HL-60/S4 treated with phorbol 12-myristate 13-acetate at 8.2 ng/mL for 4 days and 3 days (cell line): ENCODE data around the gene RPS6KA1.
"Not testable (repeated sequence)": the region's sequence is repeated elsewhere in the genome, so short reads cannot be mapped to it uniquely, and the experiment has no call there.

Experiments used
- in situ Hi-C: fragments of 300-500 bp; cut with MboI; formaldehyde crosslinking; loops from 2 replicates; pipeline ENCODE4 v1.15.0; 2022; ENCODE audit warnings: low sequenced_read_pairs

Gene RPS6KA1

GRCh38 chr1:26552720-26553119 is 23.2 kb downstream of the RPS6KA1 start:
- in situ Hi-C loops, result no loop called here

- in situ Hi-C loops, result no loop called here
These were observed 24.6 kb downstream of the RPS6KA1 start for GRCh38 chr1:26553942-26554682.

- in situ Hi-C loops, result no loop called here
These were observed 25.2 kb downstream of the RPS6KA1 start for GRCh38 chr1:26554781-26555180.

GRCh38 chr1:26555550-26555981 is 26.0 kb downstream of the RPS6KA1 start:
- in situ Hi-C loops, result no loop called here

GRCh38 chr1:26556111-26556510 is 26.6 kb downstream of the RPS6KA1 start:
- in situ Hi-C loops, result no loop called here

- in situ Hi-C loops, result no loop called here
These were observed 27.4 kb downstream of the RPS6KA1 start for GRCh38 chr1:26557008-26557407.

- in situ Hi-C loops, result no loop called here
These were observed 29.1 kb downstream of the RPS6KA1 start for GRCh38 chr1:26558685-26559048.

GRCh38 chr1:26560403-26560780 is 30.8 kb downstream of the RPS6KA1 start:
- in situ Hi-C loops, result no loop called here

GRCh38 chr1:26570287-26570686 is 40.7 kb downstream of the RPS6KA1 start:
- in situ Hi-C loops, result no loop called here

GRCh38 chr1:26571381-26571780 is 41.8 kb downstream of the RPS6KA1 start:
- in situ Hi-C loops, result no loop called here

GRCh38 chr1:26574018-26574417 is 44.5 kb downstream of the RPS6KA1 start:
- in situ Hi-C loops, result no loop called here

- in situ Hi-C loops, result no loop called here
These were observed 45.2 kb downstream of the RPS6KA1 start for GRCh38 chr1:26574719-26575251.

GRCh38 chr1:26575348-26575747 is 45.8 kb downstream of the RPS6KA1 start:
- in situ Hi-C loops, result no loop called here

- in situ Hi-C loops, result no loop called here
These were observed 48.6 kb downstream of the RPS6KA1 start for GRCh38 chr1:26578167-26578566.

GRCh38 chr1:26579681-26580111 is 50.1 kb downstream of the RPS6KA1 start:
- in situ Hi-C loops, result no loop called here

GRCh38 chr1:26580116-26580515 is 50.6 kb downstream of the RPS6KA1 start:
- in situ Hi-C loops, result no loop called here

- in situ Hi-C loops, result no loop called here
These were observed 51.7 kb downstream of the RPS6KA1 start for GRCh38 chr1:26581287-26581651.

- in situ Hi-C loops, result no loop called here
These were observed 52.7 kb downstream of the RPS6KA1 start for GRCh38 chr1:26582053-26582835.

- in situ Hi-C loops, result no loop called here
These were observed 53.4 kb downstream of the RPS6KA1 start for GRCh38 chr1:26582836-26583460.

- in situ Hi-C loops, result no loop called here
These were observed 54.3 kb downstream of the RPS6KA1 start for GRCh38 chr1:26583646-26584485.

- in situ Hi-C loops, result not testable (repeated sequence)
These were observed 55.0 kb downstream of the RPS6KA1 start for GRCh38 chr1:26584588-26584987.
